CD4-positive, alpha-beta memory T cell (primary cell): Measurements from ENCODE around the gene CHFR. TPM values are rescaled to one million over a fixed set of nuclear protein-coding genes. Genes with fewer than 3 reads are reported as not detected.
"Not testable (repeated sequence)": the region's sequence is repeated elsewhere in the genome, so short reads cannot be mapped to it uniquely, and the experiment has no call there.

Experiments
- CTCF ChIA-PET: fragments of 350-600 bp; sonication (Branson Sonifier 250); formaldehyde crosslinking; loops from one replicate; lab custom pipeline; 2021; ENCODE audit warnings: inconsistent platforms; ENCODE audit not compliant: partially characterized antibody; lab: Charles Lee
- POLR2A ChIA-PET: fragments of 350-600 bp; sonication (Branson Sonifier 250); formaldehyde crosslinking; loops from one replicate; lab custom pipeline; 2021; ENCODE audit not compliant: partially characterized antibody; lab: Charles Lee
- DNase-seq, 5 donors: peaks; one replicate each; pipeline versions ENCODE4 v3.0.0 to v3.0.0-alpha.2; 2020 to 2022; ENCODE audit warnings: mixed read lengths in 1 of 5
- H3K27ac ChIP-seq: one replicate; pipeline ENCODE4 v1.7.0; 2013; ENCODE audit warnings: low read depth, low read length
- H3K27me3 ChIP-seq: 2 replicates; pipeline ENCODE4 v1.7.0; 2013; ENCODE audit warnings: mild to moderate bottlenecking, low read length, moderate library complexity; ENCODE audit not compliant: insufficient read depth
- H3K36me3 ChIP-seq: 2 replicates; pipeline ENCODE4 v1.7.0; 2013; ENCODE audit warnings: mild to moderate bottlenecking, low read length, moderate library complexity; ENCODE audit not compliant: insufficient read depth
- H3K4me1 ChIP-seq: 2 replicates; pipeline ENCODE4 v1.7.0; 2013; ENCODE audit warnings: mild to moderate bottlenecking, low read length, moderate library complexity; ENCODE audit not compliant: insufficient read depth
- H3K4me3 ChIP-seq, 2 donors: one replicate each; pipeline ENCODE4 v1.7.0; 2013; ENCODE audit warnings: low read length in 2 of 2, mild to moderate bottlenecking in 1 of 2
- H3K9me3 ChIP-seq, 2 donors: one replicate each; pipeline ENCODE4 v1.7.0; 2013; ENCODE audit warnings: low read length in 2 of 2, control low read depth in 1 of 2; ENCODE audit not compliant: control insufficient read depth in 1 of 2
- H3K27ac Mint-ChIP-seq, 7 donors: one replicate each; pipeline ENCODE4 v1.8.0; 2020 to 2021; ENCODE audit warnings: mixed read lengths in 7 of 7, mild to moderate bottlenecking in 6 of 7, inconsistent platforms in 3 of 7, moderate library complexity in 3 of 7
- H3K27me3 Mint-ChIP-seq, 2 donors: one replicate each; pipeline ENCODE4 v1.8.0; 2020 to 2021; ENCODE audit warnings: mixed read lengths in 2 of 2
- H3K36me3 Mint-ChIP-seq, 2 donors: one replicate each; pipeline ENCODE4 v1.8.0; 2020 to 2021; ENCODE audit warnings: mixed read lengths in 2 of 2, inconsistent platforms in 1 of 2, mild to moderate bottlenecking in 1 of 2
- H3K4me1 Mint-ChIP-seq, 4 donors: one replicate each; pipeline ENCODE4 v1.8.0; 2020 to 2021; ENCODE audit warnings: mixed read lengths in 4 of 4, mild to moderate bottlenecking in 1 of 4
- H3K4me3 Mint-ChIP-seq, 8 donors: one replicate each; pipeline ENCODE4 v1.8.0; 2020 to 2021; ENCODE audit warnings: mixed read lengths in 8 of 8, mild to moderate bottlenecking in 7 of 8, moderate library complexity in 6 of 8, inconsistent platforms in 3 of 8
- H3K9me3 Mint-ChIP-seq, 8 donors: one replicate each; pipeline ENCODE4 v1.8.0; 2020 to 2021; ENCODE audit warnings: mixed read lengths in 8 of 8, mild to moderate bottlenecking in 5 of 8, inconsistent platforms in 3 of 8, moderate library complexity in 1 of 8
- intact Hi-C: fragments of 100-400 bp; cut with micrococcal nuclease; formaldehyde crosslinking; loops from one replicate; pipeline ENCODE4 v1.15.1; 2023
- polyA plus RNA-seq, 2 donors: library from polyadenylated mRNA; unstranded; fragments of 300-500 nt; fragmentation: Illumina TruSeq; gene quantifications; one replicate each; pipeline ENCODE4 v1.2.3, GENCODE V29; 2021
- total RNA-seq, 2 experiments: library from RNA; stranded (reverse); gene quantifications; one replicate each; pipeline ENCODE4 v1.2.3, GENCODE V29; 2021

The CHFR gene
- total and polyA plus RNA-seq, 4 experiments from 2014 or later = 31.6 to 79.4 (median 50.6) TPM

DNA sequence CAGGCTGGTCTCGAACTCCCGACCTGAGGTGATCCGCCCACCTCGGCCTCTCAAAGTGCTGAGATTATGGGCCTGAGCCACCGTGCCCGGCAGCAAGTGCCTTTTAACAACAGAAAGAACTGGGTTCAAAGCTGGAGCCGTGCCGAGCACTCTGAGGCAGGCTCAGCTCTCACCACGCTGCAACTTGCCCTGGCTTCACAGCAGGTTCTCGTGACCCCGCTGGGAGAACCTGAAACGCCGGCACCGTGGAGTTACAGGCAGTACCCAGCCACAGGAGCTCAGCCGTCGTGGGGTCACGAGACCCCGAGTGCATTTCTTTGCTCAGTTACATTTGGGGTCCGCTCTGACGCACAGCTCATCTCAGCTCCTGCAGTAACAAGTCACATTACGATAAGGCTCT lies 73.2 kb downstream of the CHFR start:
- peaks cover 34 to 51% of the 10 kb centered on the region in 2 donors for H3K36me3 Mint-ChIP-seq
- peaks cover 4 to 12% (median 9%) of the 10 kb centered on the region in 4 donors for H3K4me1 Mint-ChIP-seq

DNA sequence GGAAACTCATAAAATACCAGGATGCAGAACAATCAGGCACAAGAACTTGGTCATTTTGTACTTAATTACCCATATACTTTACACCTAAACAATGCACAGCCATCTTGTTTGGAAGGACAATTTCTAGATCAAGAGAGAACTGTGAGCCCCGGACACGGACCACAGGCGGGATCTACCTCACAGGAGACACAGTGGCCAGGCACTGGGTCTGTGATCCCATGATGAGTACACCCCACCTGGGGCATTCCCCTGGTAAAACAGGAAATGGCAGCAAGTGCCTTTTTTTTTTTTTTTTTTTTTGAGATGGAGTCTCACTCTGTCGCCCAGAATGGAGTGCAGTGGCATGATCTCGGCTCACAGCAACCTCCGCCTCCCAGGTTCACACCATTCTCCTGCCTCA lies 74.0 kb downstream of the CHFR start:
- CTCF ChIA-PET = no interaction called here
- POLR2A ChIA-PET = no interaction called here
- intact Hi-C loops = no loop called here
- Mint-ChIP-seq H3K4me3 (no peak overlapping the region), H3K27me3 (no peaks in the 10 kb centered on the region), H3K4me1 (peaks cover 4 to 12% (median 11%) of the 10 kb centered on the region in 4 donors), H3K9me3 (no peaks in the 10 kb centered on the region), H3K36me3 (peaks cover 41 to 49% of the 10 kb centered on the region in 2 donors), H3K27ac (no peak overlapping the region)
- no peak overlapping the region for H3K4me3 ChIP-seq
- H3K27me3 ChIP-seq = no peaks in the 10 kb centered on the region
- no peaks in the 10 kb centered on the region for H3K9me3 ChIP-seq
- H3K27ac ChIP-seq = no peak overlapping the region
- peaks cover 47% of the 10 kb centered on the region for H3K36me3 ChIP-seq
- no peaks in the 10 kb centered on the region for H3K4me1 ChIP-seq
- DNase-seq = no peak

More for the DNA sequence above, 73.2 kb downstream of the CHFR start:
- Histone ChIP-seq H3K36me3 (peaks cover 47% of the 10 kb centered on the region), H3K27me3 (no peaks in the 10 kb centered on the region), H3K4me3 (no peak overlapping the region), H3K4me1 (no peaks in the 10 kb centered on the region), H3K9me3 (no peaks in the 10 kb centered on the region), H3K27ac (no peak overlapping the region)
- POLR2A ChIA-PET = interaction anchor here (1.4 kb wide), 1 partner anchor 15 kb away, joined by 3 read pairs; the partner anchor contains the start of gene GOLGA3
- intact Hi-C loops = no loop called here
- no peak overlapping the region for H3K27ac Mint-ChIP-seq
- H3K4me3 Mint-ChIP-seq = no peak overlapping the region
- no peaks in the 10 kb centered on the region for H3K27me3 Mint-ChIP-seq
- H3K9me3 Mint-ChIP-seq = no peaks in the 10 kb centered on the region
- CTCF ChIA-PET = no interaction called here
- no peak for DNase-seq

DNA sequence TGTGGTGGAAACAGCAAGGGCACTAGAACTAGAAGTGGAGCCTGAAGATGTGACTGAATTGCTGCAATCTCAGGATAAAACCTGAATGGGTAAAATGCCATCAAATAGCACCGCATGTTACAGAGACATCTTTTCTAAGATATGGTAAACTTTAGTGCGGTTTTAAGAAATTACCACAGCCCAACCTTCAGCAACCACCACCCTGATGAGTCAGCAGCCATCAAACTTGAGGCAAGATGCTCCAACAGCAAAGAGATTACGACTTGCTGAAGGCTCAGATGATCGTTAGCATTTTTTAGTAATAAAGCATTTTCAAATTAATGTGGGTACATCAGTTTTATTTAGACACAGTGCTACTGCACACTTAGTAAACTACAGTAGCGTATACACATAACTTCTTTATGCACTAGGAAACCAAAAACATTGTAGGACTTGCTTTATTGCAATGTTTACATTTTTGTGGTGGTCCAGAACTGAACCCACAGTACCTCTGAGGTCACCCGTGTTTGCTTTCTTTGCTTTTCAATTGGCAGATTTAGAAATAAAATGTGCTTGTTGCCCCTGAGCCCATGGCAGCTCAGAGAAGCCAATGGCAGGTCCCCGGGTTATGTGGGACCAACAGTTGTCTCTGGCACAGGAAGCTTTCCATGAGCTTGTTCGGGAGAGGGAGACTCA lies 74.6 kb downstream of the CHFR start:
- no peak overlapping the region for H3K27ac ChIP-seq
- DNase-seq = peak in 3 of 5 donors; percentile 13 to 15 (median 14)
- intact Hi-C loops = no loop called here

GRCh38 chr12:132809391-132809790 lies 78.0 kb downstream of the CHFR start:
- H3K4me1 ChIP-seq, H3K4me3 Mint-ChIP-seq, H3K9me3 ChIP-seq, intact Hi-C loops, CTCF ChIA-PET, H3K27me3 ChIP-seq, POLR2A ChIA-PET, H3K9me3 Mint-ChIP-seq, H3K4me3 ChIP-seq, H3K27ac ChIP-seq, DNase-seq, H3K27ac Mint-ChIP-seq, H3K27me3 Mint-ChIP-seq: not testable (repeated sequence)
- Mint-ChIP-seq H3K4me1 (peaks cover 9 to 26% (median 14%) of the 10 kb centered on the region in 4 donors), H3K36me3 (peaks cover 45 to 58% of the 10 kb centered on the region in 2 donors)
- H3K36me3 ChIP-seq = peaks cover 48% of the 10 kb centered on the region

More for the DNA sequence above, 74.6 kb downstream of the CHFR start:
- no peak overlapping the region for H3K4me3 ChIP-seq
- Mint-ChIP-seq H3K27ac (peak overlapping the region in 4 of 7 donors; percentile 5 to 77 (median 38)), H3K4me3 (no peak overlapping the region), H3K4me1 (peaks cover 4 to 12% (median 10%) of the 10 kb centered on the region in 4 donors), H3K27me3 (no peaks in the 10 kb centered on the region), H3K36me3 (peaks cover 41 to 50% of the 10 kb centered on the region in 2 donors), H3K9me3 (no peaks in the 10 kb centered on the region)
- no peaks in the 10 kb centered on the region for H3K4me1 ChIP-seq
- H3K9me3 ChIP-seq = no peaks in the 10 kb centered on the region
- no peaks in the 10 kb centered on the region for H3K27me3 ChIP-seq
- ChIA-PET POLR2A (no interaction called here), CTCF (no interaction called here)
- peaks cover 53% of the 10 kb centered on the region for H3K36me3 ChIP-seq

- Mint-ChIP-seq H3K36me3 (peaks cover 50 to 64% of the 10 kb centered on the region in 2 donors), H3K27ac (peak overlapping the region in 1 of 7 donors; percentile 41)
Measured at GRCh38 chr12:132807295-132808092, 79.9 kb downstream of the CHFR start.

DNA sequence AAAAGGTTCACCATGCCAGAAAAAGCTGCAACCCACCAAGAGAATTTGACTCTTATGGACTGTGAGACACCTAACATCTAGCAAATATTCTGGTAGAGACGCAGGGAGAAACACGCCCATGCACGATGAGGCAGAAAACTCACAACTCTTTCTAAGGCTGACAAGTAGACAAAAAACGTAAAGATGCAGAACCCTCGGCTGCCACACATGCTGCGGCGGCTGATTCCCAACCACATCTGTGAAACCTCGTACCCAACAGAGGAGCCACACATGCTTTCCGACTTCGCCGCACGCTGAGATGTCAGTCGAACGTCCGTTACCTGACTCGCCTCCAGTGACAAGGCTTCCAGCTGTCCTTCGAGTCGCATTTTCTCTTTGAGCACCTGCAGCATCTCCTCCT lies 80.5 kb downstream of the CHFR start:
- no peak overlapping the region for H3K4me3 Mint-ChIP-seq
- H3K9me3 Mint-ChIP-seq = no peaks in the 10 kb centered on the region
- CTCF ChIA-PET = interaction anchor here (1.2 kb wide), 1 partner anchor 99 kb away, joined by 4 read pairs; no protein-coding TSS in a partner anchor
- H3K27me3 Mint-ChIP-seq = no peaks in the 10 kb centered on the region
- H3K36me3 ChIP-seq = peaks cover 46% of the 10 kb centered on the region
- no peaks in the 10 kb centered on the region for H3K9me3 ChIP-seq
- intact Hi-C loops = no loop called here
- no peak overlapping the region for H3K4me3 ChIP-seq
- H3K27ac Mint-ChIP-seq = peak overlapping the region in 3 of 7 donors; percentile 37 to 74 (median 70)
- no peaks in the 10 kb centered on the region for H3K4me1 ChIP-seq
- POLR2A ChIA-PET = no interaction called here
- H3K4me1 Mint-ChIP-seq = peaks cover 0 to 15% (median 7%) of the 10 kb centered on the region in 4 donors
- no peaks in the 10 kb centered on the region for H3K27me3 ChIP-seq
- peaks cover 49 to 62% of the 10 kb centered on the region in 2 donors for H3K36me3 Mint-ChIP-seq
- H3K27ac ChIP-seq = no peak overlapping the region
- no peak for DNase-seq

More at GRCh38 chr12:132807295-132808092, 79.9 kb downstream of the CHFR start:
- no peaks in the 10 kb centered on the region for H3K27me3 Mint-ChIP-seq
- no peaks in the 10 kb centered on the region for H3K9me3 Mint-ChIP-seq
- ChIA-PET CTCF (interaction anchor here (1.2 kb wide), 1 partner anchor 98 kb away, joined by 4 read pairs; no protein-coding TSS in a partner anchor), POLR2A (no interaction called here)
- Histone ChIP-seq H3K4me3 (no peak overlapping the region), H3K27me3 (no peaks in the 10 kb centered on the region), H3K27ac (no peak overlapping the region), H3K4me1 (no peaks in the 10 kb centered on the region), H3K9me3 (no peaks in the 10 kb centered on the region), H3K36me3 (peaks cover 51% of the 10 kb centered on the region)
- intact Hi-C loops = no loop called here
- no peak for DNase-seq
- H3K4me1 Mint-ChIP-seq = peaks cover 5 to 19% (median 11%) of the 10 kb centered on the region in 4 donors
- no peak overlapping the region for H3K4me3 Mint-ChIP-seq

DNA sequence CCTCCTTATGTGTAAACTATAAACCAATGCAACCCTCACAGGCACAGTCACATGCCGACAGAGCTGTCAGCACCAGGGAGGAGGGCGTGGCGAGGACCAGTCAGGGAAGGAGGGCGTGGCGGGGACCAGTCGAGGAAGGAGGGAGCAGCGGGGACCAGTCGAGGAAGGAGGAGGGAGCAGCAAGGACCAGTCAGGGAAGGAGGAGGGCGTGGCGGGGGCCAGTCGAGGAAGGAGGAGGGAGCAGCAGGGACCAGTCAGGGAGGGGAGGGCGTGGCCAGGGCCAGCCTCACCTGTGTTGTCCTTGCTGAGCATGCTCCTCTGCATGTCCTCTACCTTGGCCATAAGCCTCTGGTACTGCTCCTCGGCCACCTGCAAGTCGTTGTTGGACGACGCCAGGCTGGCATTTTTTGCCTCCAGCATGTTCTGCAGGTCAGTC lies 83.0 kb downstream of the CHFR start:
- no peaks in the 10 kb centered on the region for H3K27me3 Mint-ChIP-seq
- ChIA-PET CTCF (no interaction called here), POLR2A (no interaction called here)
- peaks cover 52 to 75% of the 10 kb centered on the region in 2 donors for H3K36me3 Mint-ChIP-seq
- DNase-seq = no peak
- no peak overlapping the region for H3K27ac Mint-ChIP-seq
- H3K9me3 Mint-ChIP-seq = no peaks in the 10 kb centered on the region
- no peaks in the 10 kb centered on the region for H3K4me1 ChIP-seq
- peaks cover 0 to 15% (median 7%) of the 10 kb centered on the region in 4 donors for H3K4me1 Mint-ChIP-seq
- no peak overlapping the region for H3K4me3 ChIP-seq
- H3K36me3 ChIP-seq = peaks cover 58% of the 10 kb centered on the region
- no peak overlapping the region for H3K27ac ChIP-seq
- intact Hi-C loops = no loop called here
- H3K27me3 ChIP-seq = no peaks in the 10 kb centered on the region
- no peak overlapping the region for H3K4me3 Mint-ChIP-seq
- H3K9me3 ChIP-seq = no peaks in the 10 kb centered on the region
